Stimulated activated CD8-positive, alpha-beta memory T cell treated with anti-CD3 and anti-CD28 coated beads, Interleukin-12 subunit alpha, Interleukin-12 subunit beta, amount 100 ng/mL, for 24 hours (primary cell): ENCODE results near the gene PTGER4.

Experiments used
- DNase-seq: peaks from one replicate; pipeline ENCODE4 v3.0.0-alpha.2; 2020; ENCODE audit errors: extremely low read depth

PTGER4 gene

GRCh38 chr5:40669606-40670390, 9.9 kb upstream of the PTGER4 start:
- DNase-seq, result no peak

DNA sequence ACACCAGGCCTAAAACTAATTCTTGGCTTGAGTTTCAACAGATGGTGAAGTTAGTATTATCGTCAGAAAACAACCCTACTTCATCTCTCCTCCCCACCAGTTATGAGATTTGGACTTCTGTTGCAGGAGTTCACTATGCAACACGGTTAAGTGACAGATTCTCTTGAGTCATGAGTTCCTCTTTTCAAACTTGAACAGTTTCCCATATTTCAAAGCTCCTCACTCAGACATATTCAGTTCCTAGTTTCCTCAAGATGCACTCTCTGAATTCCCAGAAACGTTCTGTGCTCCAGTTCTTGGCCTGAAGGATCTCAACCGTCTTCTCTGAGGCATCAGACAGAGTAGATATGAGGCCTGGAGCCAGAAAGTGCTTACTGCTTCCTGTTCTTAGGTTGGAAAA, 7.3 kb upstream of the PTGER4 start:
- no peak for DNase-seq

- DNase-seq, result no peak
Measured at GRCh38 chr5:40674661-40675235, 5.0 kb upstream of the PTGER4 start.

DNA sequence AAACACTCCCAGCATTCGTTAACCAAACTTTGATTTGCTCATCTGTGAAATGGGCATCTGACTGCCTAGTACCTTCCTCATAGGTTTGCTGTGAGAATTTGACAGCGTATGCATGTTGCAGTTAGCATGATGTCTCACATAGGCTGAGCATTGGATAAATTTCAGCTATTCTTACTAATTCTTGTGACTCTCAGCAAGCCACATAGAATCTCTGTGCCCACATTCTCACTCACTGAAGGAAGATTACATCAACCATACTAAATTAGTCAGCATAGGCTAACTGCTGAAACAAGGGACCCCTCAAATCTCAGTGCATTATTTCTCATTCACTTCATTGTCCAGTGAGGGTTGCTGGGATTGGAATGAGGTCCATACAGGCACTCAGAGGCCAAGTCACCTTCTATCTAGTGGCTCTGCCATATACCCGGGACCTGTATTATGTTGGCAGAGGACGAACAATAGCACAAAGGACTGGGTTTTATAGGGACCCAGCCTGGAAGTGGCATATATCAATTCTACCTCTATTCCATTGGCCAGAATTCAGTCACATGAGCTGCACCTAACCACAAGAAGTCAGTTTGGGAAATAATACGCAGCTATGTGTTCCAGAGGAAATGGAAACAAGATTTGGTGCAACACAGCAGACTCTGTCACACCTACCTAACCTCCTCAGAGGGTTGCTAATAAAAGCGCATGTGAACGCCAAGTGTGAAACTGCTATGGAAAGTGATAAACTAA, 4.2 kb upstream of the PTGER4 start:
- DNase-seq, result no peak

DNA sequence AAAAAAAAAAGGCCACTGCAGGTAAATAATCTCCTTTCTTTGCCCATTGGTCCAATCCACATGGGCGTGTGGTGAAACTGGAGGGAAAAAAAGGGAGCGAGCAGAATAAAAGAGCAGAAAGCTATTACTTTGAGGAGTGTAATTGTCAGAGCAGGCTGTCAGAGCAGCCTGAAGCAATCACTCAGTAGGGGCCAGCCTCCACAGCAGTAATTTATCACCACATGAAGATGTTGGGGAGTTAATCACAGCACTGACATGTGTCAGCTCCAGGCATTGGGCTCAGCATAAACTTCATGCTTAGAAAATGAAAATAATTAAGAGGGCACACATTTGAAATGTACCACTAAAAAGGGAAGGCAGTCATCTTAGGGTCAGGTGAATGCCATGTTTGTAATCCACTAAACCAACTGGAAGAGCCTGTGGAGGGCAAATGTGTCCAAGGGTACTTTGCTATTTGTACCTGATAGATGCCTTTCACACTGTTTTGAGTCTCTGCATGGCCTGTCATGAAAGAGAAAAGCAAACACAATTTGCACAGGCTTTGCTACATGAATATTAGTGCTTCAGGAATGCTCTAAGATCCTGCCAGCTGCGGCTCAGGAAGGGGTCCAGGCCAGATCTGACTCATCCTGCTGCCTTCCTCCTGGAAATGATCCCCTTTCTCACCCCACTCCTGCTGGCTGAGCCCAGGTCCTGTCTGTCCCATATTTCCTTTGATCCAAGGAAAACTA, 2.9 kb upstream of the PTGER4 start:
- no peak for DNase-seq

GRCh38 chr5:40677456-40677855, 2.3 kb upstream of the PTGER4 start:
- no peak for DNase-seq

GRCh38 chr5:40678026-40678425, 1.7 kb upstream of the PTGER4 start:
- DNase-seq, result no peak

DNA sequence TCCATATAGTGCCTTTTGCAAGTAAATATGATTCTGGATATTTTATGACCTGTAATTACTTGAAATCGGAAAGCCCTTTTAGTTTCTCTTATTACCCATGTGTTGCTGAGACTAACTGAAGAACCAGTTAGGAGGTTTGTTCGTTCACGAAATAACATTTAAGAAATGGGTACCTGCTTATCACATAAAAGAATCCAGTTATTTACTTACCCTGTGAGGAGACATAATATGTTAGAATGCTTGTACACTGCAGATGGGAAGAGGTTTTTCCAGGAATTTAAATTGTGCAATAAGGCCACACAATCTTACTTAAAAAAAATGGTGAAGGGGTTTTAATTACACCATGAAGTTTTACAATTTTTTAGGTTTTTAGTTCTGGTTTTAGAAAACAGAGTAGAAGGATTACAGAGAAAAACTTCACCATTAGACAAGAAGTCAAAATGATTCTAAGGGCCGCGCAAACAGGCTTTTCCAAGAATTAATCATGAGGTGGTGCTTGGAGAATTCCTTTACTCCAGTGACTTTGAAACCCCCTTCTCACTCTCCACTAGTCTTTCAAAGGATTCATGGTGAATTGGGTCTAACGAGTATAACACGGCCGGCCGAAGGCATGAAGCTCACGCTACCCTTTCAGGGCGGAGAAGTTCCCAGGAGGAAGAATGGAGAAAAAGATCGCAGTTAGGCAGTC, 1.1 kb upstream of the PTGER4 start:
- DNase-seq, result no peak

DNA sequence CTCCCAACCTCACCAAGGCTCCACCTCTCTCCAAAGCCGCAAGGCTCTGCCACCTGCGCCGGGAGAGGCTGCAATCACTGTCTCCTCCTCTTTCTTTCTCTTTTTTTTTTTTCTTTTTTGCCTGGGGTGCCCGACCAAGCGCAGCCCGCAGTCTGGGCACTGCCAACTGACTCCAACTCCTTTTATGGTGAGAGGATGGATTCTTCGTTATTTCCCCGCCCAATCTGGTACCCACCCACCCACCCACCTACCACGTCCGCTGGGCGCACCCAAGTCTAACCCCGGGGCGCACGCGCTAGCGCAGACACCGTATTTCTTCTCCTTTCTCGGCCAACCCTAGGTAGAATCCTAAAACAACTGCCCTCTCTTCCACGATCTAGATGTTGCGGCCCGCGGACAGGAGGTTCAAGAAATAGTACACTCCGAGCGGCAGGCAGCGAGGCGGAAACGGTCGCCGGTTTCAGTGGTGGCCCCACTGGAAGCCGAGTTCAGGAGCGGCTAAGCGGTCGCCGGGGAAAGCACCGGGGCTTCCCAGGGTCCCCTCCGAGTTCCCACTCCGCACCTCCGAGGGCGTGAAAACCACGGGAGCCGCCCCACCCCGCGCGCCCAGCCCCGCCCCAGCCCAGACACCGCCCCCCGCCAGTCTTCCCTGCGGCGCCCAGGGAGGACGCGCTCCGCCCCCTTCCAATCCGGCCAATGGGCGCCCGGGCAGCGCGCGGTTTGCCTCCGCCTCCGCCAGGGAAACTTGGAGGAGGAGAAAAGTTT, 385 bp upstream of the PTGER4 start:
- DNase-seq, result peak; percentile 84

GRCh38 chr5:40680741-40681362, 1.1 kb downstream of the PTGER4 start:
- no peak for DNase-seq

- DNase-seq, result no peak
Measured at GRCh38 chr5:40681363-40682153, 1.8 kb downstream of the PTGER4 start.

GRCh38 chr5:40682154-40683017, 2.7 kb downstream of the PTGER4 start:
- no peak for DNase-seq

DNA sequence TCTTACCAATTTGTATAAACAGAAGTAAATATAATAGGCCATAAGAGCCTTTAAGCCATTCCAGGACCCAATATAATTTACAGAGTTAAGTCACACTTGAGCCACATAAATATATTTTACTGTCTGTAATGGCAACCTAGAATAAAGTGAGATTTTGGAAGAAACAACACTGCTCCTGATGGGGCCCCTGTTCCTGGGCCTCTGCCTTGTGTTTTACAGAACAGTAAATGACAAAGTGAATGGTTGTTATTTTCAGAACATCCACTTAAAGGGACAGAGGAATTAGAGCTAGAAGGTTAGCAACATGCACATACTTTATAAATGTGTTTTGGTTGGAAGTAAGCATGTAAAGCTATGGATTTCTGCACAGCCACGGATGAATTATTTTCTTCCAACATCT, 3.6 kb downstream of the PTGER4 start:
- no peak for DNase-seq

GRCh38 chr5:40685193-40685592, 5.5 kb downstream of the PTGER4 start:
- no peak for DNase-seq

- DNase-seq, result no peak
Measured at GRCh38 chr5:40685976-40686486, 6.3 kb downstream of the PTGER4 start.

DNA sequence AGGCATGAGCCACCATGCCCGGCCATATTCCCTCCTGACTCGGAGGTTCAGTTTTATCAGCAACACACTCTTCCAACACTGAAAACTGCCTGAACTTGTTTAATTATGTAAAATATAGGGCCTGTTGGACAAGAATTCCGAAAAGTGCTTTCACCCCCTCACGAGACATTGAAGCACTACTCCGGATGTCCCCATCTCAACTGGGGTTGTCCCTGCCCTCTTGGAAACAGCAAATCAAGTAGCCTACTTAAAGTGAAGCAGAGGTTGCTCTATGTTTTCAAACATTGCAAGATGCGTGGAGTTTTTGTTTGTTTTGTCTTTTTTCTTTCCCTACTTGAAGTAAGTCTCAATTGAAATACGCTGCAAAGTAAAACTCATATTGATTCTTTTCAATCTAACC, 7.6 kb downstream of the PTGER4 start:
- DNase-seq, result no peak

- DNase-seq, result no peak
Measured at GRCh38 chr5:40688127-40688761, 8.5 kb downstream of the PTGER4 start.

GRCh38 chr5:40688996-40689395, 9.3 kb downstream of the PTGER4 start:
- DNase-seq, result no peak
